Keratinocyte (primary cell): ENCODE data around the gene SLC6A16. TPM values are rescaled to one million over a fixed set of nuclear protein-coding genes. Genes with fewer than 3 reads are reported as not detected.

Experiments used
- DNase-seq: peaks from one replicate; pipeline ENCODE4 v3.0.0-alpha.2; 2011; ENCODE audit warnings: low read depth, missing footprints, low spot score
- FAIRE-seq: peaks from 2 replicates; lab custom pipeline; 2011; peaks lifted over from hg19 to GRCh38; lab: Jason Lieb, UNC
- H2AFZ ChIP-seq: 2 replicates; pipeline ENCODE4 v1.6.0; 2012; ENCODE audit warnings: low read length, control low read depth, inconsistent platforms; ENCODE audit not compliant: control insufficient read depth
- H3K27ac ChIP-seq: 2 replicates; pipeline ENCODE4 v1.5.1; 2011; ENCODE audit warnings: low read length; ENCODE audit not compliant: control insufficient read depth, insufficient read depth
- H3K27me3 ChIP-seq: 3 replicates; pipeline ENCODE4 v1.6.0; 2011; ENCODE audit warnings: low read length; ENCODE audit not compliant: control insufficient read depth, insufficient read depth; ENCODE audit errors: extremely low read depth
- H3K36me3 ChIP-seq, 2 experiments: 2 replicates in 1 of 2; 3 replicates in 1 of 2; pipeline ENCODE4 v1.5.1; 2011; ENCODE audit warnings: low read length in 2 of 2, mild to moderate bottlenecking in 1 of 2; ENCODE audit not compliant: control insufficient read depth in 2 of 2, insufficient read depth in 2 of 2; ENCODE audit errors: extremely low read depth in 1 of 2
- H3K4me1 ChIP-seq: 3 replicates; pipeline ENCODE4 v1.5.1; 2011; ENCODE audit warnings: low read length; ENCODE audit not compliant: control insufficient read depth, insufficient read depth; ENCODE audit errors: extremely low read depth
- H3K4me2 ChIP-seq: 3 replicates; pipeline ENCODE4 v1.6.0; 2011; ENCODE audit warnings: low read depth, low read length; ENCODE audit not compliant: control insufficient read depth, insufficient read depth; ENCODE audit errors: extremely low read depth
- H3K4me3 ChIP-seq, 3 experiments: fragments of 200-600 bp in 1 of 3; sonication (generic) in 1 of 3; 2 replicates in 2 of 3; 3 replicates in 1 of 3; pipeline ENCODE4 v1.5.1; 2011 to 2016; ENCODE audit warnings: low read length in 3 of 3, mild to moderate bottlenecking in 3 of 3, control low read depth in 2 of 3, inconsistent platforms in 1 of 3, low read depth in 1 of 3, mixed read lengths in 1 of 3, mixed run types in 1 of 3, moderate library complexity in 1 of 3; ENCODE audit not compliant: control insufficient read depth in 2 of 3, insufficient read depth in 2 of 3; ENCODE audit errors: extremely low read depth in 1 of 3
- H3K79me2 ChIP-seq: 2 replicates; pipeline ENCODE4 v1.6.0; 2012; ENCODE audit warnings: low read length; ENCODE audit not compliant: control insufficient read depth, insufficient read depth
- H3K9ac ChIP-seq: 3 replicates; pipeline ENCODE4 v1.6.0; 2011; ENCODE audit warnings: low read length; ENCODE audit not compliant: control insufficient read depth, insufficient read depth; ENCODE audit errors: extremely low read depth
- H3K9me1 ChIP-seq: 3 replicates; pipeline ENCODE4 v1.6.0; 2011; ENCODE audit warnings: low read length; ENCODE audit not compliant: control insufficient read depth, insufficient read depth; ENCODE audit errors: extremely low read depth
- H3K9me3 ChIP-seq: 2 replicates; pipeline ENCODE4 v1.5.1; 2012; ENCODE audit warnings: low read depth, low read length; ENCODE audit not compliant: control insufficient read depth
- H4K20me1 ChIP-seq: 3 replicates; pipeline ENCODE4 v1.6.0; 2011; ENCODE audit warnings: low read length; ENCODE audit not compliant: control insufficient read depth, insufficient read depth; ENCODE audit errors: extremely low read depth
- EZH2 ChIP-seq: IDR thresholded peaks from one replicate; pipeline ENCODE4 v1.6.1; 2012; ENCODE audit warnings: inconsistent platforms, mild to moderate bottlenecking, low read length, moderate library complexity
- dilution Hi-C: fragments of 300-500 bp; cut with MboI; formaldehyde crosslinking; loops from one replicate; pipeline ENCODE4 v1.7.0; 2020; ENCODE audit warnings: low sequenced_read_pairs; ENCODE audit not compliant: extremely low pct_ligation_motif_present
- polyA plus RNA-seq, 5 experiments: library from polyadenylated mRNA; depleted of rRNA in 3 of 5; stranded (reverse) in 3 of 5; stranded (forward) in 1 of 5; unstranded in 1 of 5; fragments of >200 nt; gene quantifications; 1 replicate in 1 of 5; 2 replicates in 3 of 5; 3 replicates in 1 of 5; pipeline versions ENCODE4 v1.2.1 to v1.2.3, GENCODE V29; 2011 to 2012; ENCODE audit warnings: missing spikeins in 2 of 5, low read depth in 1 of 5, low replicate concordance in 1 of 5
- TF ChIP-seq, protein P1 (sequence below), 3 experiments: IDR thresholded peaks in 1 of 3; conservative IDR thresholded peaks in 1 of 3; optimal IDR thresholded peaks in 1 of 3; 2 replicates in 2 of 3; 3 replicates in 1 of 3; pipeline versions ENCODE3 to v1.5.1; 2011; ENCODE audit warnings: low read length in 3 of 3, mild to moderate bottlenecking in 3 of 3, moderate library complexity in 2 of 3, control low read depth in 1 of 3, inconsistent platforms in 1 of 3; ENCODE audit not compliant: insufficient read depth in 2 of 3; ENCODE audit errors: extremely low read depth in 1 of 3

The SLC6A16 gene
- polyA plus RNA-seq, 1 donor (not counting 4 experiments of a cell fraction or from before 2014, with no cell fraction given), result not detected

DNA sequence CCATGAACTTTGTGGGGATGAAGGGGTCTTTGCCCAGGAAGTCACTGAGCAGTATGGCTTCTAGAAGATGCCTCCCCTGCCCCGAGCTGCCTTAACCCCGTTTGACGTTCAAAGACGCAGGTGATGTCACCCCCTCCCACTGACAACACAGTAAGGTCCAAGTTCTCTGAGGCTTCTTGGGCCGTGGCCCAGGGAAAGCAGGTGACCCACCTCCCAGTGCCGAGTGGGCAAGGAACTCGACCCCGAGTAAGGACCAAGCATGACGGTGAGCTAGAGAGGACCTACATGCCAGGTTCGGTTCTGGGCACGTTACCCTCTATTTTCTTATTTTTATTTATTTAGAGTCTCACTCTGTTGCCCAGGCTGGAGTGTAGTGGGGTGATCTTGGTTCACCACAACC, 81.3 kb downstream of the SLC6A16 start:
- TF ChIP-seq, protein P1, sequence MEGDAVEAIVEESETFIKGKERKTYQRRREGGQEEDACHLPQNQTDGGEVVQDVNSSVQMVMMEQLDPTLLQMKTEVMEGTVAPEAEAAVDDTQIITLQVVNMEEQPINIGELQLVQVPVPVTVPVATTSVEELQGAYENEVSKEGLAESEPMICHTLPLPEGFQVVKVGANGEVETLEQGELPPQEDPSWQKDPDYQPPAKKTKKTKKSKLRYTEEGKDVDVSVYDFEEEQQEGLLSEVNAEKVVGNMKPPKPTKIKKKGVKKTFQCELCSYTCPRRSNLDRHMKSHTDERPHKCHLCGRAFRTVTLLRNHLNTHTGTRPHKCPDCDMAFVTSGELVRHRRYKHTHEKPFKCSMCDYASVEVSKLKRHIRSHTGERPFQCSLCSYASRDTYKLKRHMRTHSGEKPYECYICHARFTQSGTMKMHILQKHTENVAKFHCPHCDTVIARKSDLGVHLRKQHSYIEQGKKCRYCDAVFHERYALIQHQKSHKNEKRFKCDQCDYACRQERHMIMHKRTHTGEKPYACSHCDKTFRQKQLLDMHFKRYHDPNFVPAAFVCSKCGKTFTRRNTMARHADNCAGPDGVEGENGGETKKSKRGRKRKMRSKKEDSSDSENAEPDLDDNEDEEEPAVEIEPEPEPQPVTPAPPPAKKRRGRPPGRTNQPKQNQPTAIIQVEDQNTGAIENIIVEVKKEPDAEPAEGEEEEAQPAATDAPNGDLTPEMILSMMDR (optimal IDR thresholded peaks at IDR 0.05 in 1 of 3, IDR thresholded peaks at IDR 0.05 in 1 of 3, conservative IDR thresholded peaks at IDR 0.05 in 1 of 3; ENCODE audit: extremely low read depth in 1 of 3, insufficient read depth in 2 of 3, low read length in 3 of 3), result no peak
- TF ChIP-seq EZH2, result no peak
- peaks cover 0 to 4% of the 10 kb centered on the region in 2 experiments for H3K36me3 ChIP-seq
- no peak for DNase-seq
- H3K27me3 ChIP-seq, result no peaks in the 10 kb centered on the region
- H3K4me1 ChIP-seq, result no peaks in the 10 kb centered on the region
- H3K9me1 ChIP-seq, result no peaks in the 10 kb centered on the region
- FAIRE-seq, result no peak
- H3K9me3 ChIP-seq, result no peaks in the 10 kb centered on the region
- no peak overlapping the region for H3K9ac ChIP-seq
- H3K79me2 ChIP-seq, result no peaks in the 10 kb centered on the region
- dilution Hi-C loops, result no loop called here
- no peak overlapping the region for H3K27ac ChIP-seq
- H2AFZ ChIP-seq, result no peak overlapping the region
- no peak overlapping the region for H3K4me2 ChIP-seq
- H4K20me1 ChIP-seq, result no peaks in the 10 kb centered on the region
- no peak overlapping the region for H3K4me3 ChIP-seq

DNA sequence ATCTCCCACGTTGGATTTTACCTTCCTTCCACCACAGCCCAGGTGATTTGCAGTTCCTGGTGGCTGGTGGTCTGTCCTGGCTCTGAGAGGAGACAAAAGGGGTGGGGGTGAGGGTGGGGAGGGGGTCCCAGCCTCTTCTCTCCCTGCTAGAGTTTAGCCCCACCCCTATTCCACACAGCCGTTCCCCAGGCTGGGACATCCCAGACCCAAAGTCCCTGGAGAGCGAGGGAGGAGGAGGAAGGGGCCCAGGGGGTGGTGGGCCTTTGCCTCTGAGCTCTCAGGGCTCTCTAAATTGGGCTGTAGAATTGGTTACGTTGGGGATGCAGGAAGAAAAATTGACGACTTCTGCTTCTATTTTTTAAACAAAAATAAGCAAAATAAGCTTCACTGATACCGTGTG, 81.9 kb downstream of the SLC6A16 start:
- TF ChIP-seq, protein P1 (optimal IDR thresholded peaks at IDR 0.05 in 1 of 3, IDR thresholded peaks at IDR 0.05 in 1 of 3, conservative IDR thresholded peaks at IDR 0.05 in 1 of 3; ENCODE audit: extremely low read depth in 1 of 3, insufficient read depth in 2 of 3, low read length in 3 of 3), result no peak
- no peak for TF ChIP-seq EZH2
- Histone ChIP-seq H3K9ac (no peak overlapping the region), H3K27me3 (no peaks in the 10 kb centered on the region), H2AFZ (no peak overlapping the region), H3K9me3 (no peaks in the 10 kb centered on the region), H3K4me1 (no peaks in the 10 kb centered on the region), H3K27ac (no peak overlapping the region), H3K36me3 (peaks cover 0 to 4% of the 10 kb centered on the region in 2 experiments), H4K20me1 (no peaks in the 10 kb centered on the region), H3K4me3 (no peak overlapping the region), H3K79me2 (no peaks in the 10 kb centered on the region), H3K4me2 (no peak overlapping the region), H3K9me1 (no peaks in the 10 kb centered on the region)
- FAIRE-seq, result no peak
- dilution Hi-C loops, result no loop called here
- no peak for DNase-seq
